HepG2 (cell line): ENCODE measurements around the gene MRM2. TPM values are rescaled to one million over a fixed set of nuclear protein-coding genes. Genes with fewer than 3 reads are reported as not detected.

ENCODE experiments used
- ATAC-seq: fragments of 200-7000 bp; cut with Tn5 transposase; 3 replicates; pipeline ENCODE4 v1.9.1; 2020; ENCODE audit warnings: mild to moderate bottlenecking, moderate library complexity
- BruUV-seq: library from RNA; stranded (reverse); fragments of 400-500 nt; replicated peaks from 2 replicates; lab custom pipeline; 2021; lab: Mats Ljungman, UMichigan
- CTCF ChIA-PET: fragments of 300-600 bp; formaldehyde crosslinking; extraction: SDS; loops from one replicate; lab custom pipeline; 2021; ENCODE audit warnings: low total read pairs, inconsistent platforms, low intra/inter-chr PET ratio; lab: Yijun Ruan, JAX
- POLR2A ChIA-PET: fragments of 350-600 bp; sonication (Branson Sonifier 250); formaldehyde crosslinking; loops from one replicate; lab custom pipeline; 2020; ENCODE audit warnings: antibody characterized with exemption, inconsistent platforms; lab: Yijun Ruan, JAX
- DNase-seq: peaks from one replicate; pipeline ENCODE4 v3.0.0-alpha.2; 2015; ENCODE audit warnings: low spot score
- FAIRE-seq: peaks from 3 replicates; lab custom pipeline; 2011; peaks lifted over from hg19 to GRCh38; lab: Jason Lieb, UNC
- H2AFZ ChIP-seq: one replicate; pipeline ENCODE4 v1.6.1; 2011; ENCODE audit warnings: low read length, inconsistent platforms
- H3K27ac ChIP-seq: fragments of 300-600 bp; 3 replicates; pipeline ENCODE4 v1.8.0; 2011; ENCODE audit warnings: mixed run types, mild to moderate bottlenecking, mixed read lengths, low read length, inconsistent platforms; ENCODE audit not compliant: insufficient read depth; ENCODE audit errors: extremely low read length
- H3K27me3 ChIP-seq, 2 experiments: fragments of 200-600 bp in 1 of 2; 2 replicates in 1 of 2; 3 replicates in 1 of 2; pipeline versions ENCODE4 v1.6.0 to v1.8.0; 2011; ENCODE audit warnings: low read length in 2 of 2, mild to moderate bottlenecking in 2 of 2, moderate library complexity in 2 of 2, inconsistent platforms in 1 of 2; ENCODE audit not compliant: insufficient read depth in 2 of 2, control insufficient read depth in 1 of 2
- H3K36me3 ChIP-seq, 2 experiments: fragments of 200-600 bp in 1 of 2; replicated peaks in 1 of 2; 2 replicates in 1 of 2; 3 replicates in 1 of 2; pipeline versions ENCODE4 v1.5.1 to v1.8.0; 2011; ENCODE audit warnings: low read length in 2 of 2, inconsistent platforms in 1 of 2; ENCODE audit not compliant: insufficient read depth in 2 of 2, control insufficient read depth in 1 of 2
- H3K4me1 ChIP-seq: 2 replicates; pipeline ENCODE4 v1.5.1; 2012; ENCODE audit warnings: low read length, inconsistent platforms; ENCODE audit not compliant: insufficient read depth
- H3K4me2 ChIP-seq: 2 replicates; pipeline ENCODE4 v1.6.0; 2011; ENCODE audit warnings: low read depth, low read length, inconsistent platforms
- H3K4me3 ChIP-seq, 3 experiments: fragments of 200-600 bp in 1 of 3; sonication (generic), shearing (Covaris generic) in 1 of 3; replicated peaks in 1 of 3; 2 replicates each; pipeline ENCODE4 v1.5.1; 2011 to 2016; ENCODE audit warnings: low read length in 3 of 3, inconsistent platforms in 2 of 3, low read depth in 2 of 3, mild to moderate bottlenecking in 2 of 3, control low read depth in 1 of 3, mixed read lengths in 1 of 3; ENCODE audit not compliant: insufficient read depth in 1 of 3
- H3K79me2 ChIP-seq: one replicate; pipeline ENCODE4 v1.6.1; 2011; ENCODE audit warnings: low read length, inconsistent platforms; ENCODE audit not compliant: insufficient read depth
- H3K9ac ChIP-seq: 2 replicates; pipeline ENCODE4 v1.6.0; 2011; ENCODE audit warnings: mild to moderate bottlenecking, low read depth, low read length, inconsistent platforms; ENCODE audit not compliant: insufficient read depth
- H3K9me3 ChIP-seq: 2 replicates; pipeline ENCODE4 v1.5.1; 2012; ENCODE audit warnings: mild to moderate bottlenecking, low read length
- H4K20me1 ChIP-seq: 2 replicates; pipeline ENCODE4 v1.6.0; 2011; ENCODE audit warnings: inconsistent platforms, mild to moderate bottlenecking, low read length, moderate library complexity; ENCODE audit not compliant: insufficient read depth
- MLX ChIP-seq: IDR thresholded peaks from 2 replicates; pipeline ENCODE4 v1.6.1; 2016
- NR2F6 ChIP-seq, 2 experiments: IDR thresholded peaks; 2 replicates each; pipeline ENCODE4 v1.6.1; 2016; ENCODE audit warnings: antibody characterized with exemption in 1 of 2, mild to moderate bottlenecking in 1 of 2
- ONECUT2 ChIP-seq: sonication (generic); formaldehyde crosslinking; IDR thresholded peaks from 2 replicates; pipeline ENCODE4 v1.4.0; 2020; ENCODE audit warnings: missing genetic modification reagents
- PHF8 ChIP-seq: sonication (generic); formaldehyde crosslinking; IDR thresholded peaks from 2 replicates; pipeline ENCODE4 v1.5.0; 2020; ENCODE audit warnings: missing genetic modification reagents
- SIX1 ChIP-seq: sonication (generic); formaldehyde crosslinking; IDR thresholded peaks from 2 replicates; pipeline ENCODE4 v1.4.0; 2020; ENCODE audit warnings: missing genetic modification reagents, borderline replicate concordance
- ZFP62 ChIP-seq: sonication (generic); formaldehyde crosslinking; IDR thresholded peaks from 2 replicates; pipeline ENCODE4 v1.4.0; 2020; ENCODE audit warnings: missing genetic modification reagents
- ZIK1 ChIP-seq: sonication (generic); formaldehyde crosslinking; IDR thresholded peaks from 2 replicates; pipeline ENCODE4 v1.5.0; 2020; ENCODE audit warnings: mild to moderate bottlenecking, low read depth, missing genetic modification reagents, borderline replicate concordance
- ZNF44 ChIP-seq: sonication (generic); formaldehyde crosslinking; IDR thresholded peaks from 2 replicates; pipeline ENCODE4 v1.5.1; 2020; ENCODE audit warnings: mild to moderate bottlenecking, missing genetic modification reagents
- ZUFSP ChIP-seq: sonication (generic); formaldehyde crosslinking; IDR thresholded peaks from 2 replicates; pipeline ENCODE4 v1.9.0; 2021; ENCODE audit warnings: missing genetic modification reagents, mild to moderate bottlenecking, borderline replicate concordance
- WGBS: methylation state at CpG from one replicate; pipeline ENCODE4 v1.1.6; 2017; ENCODE audit warnings: low lambda C conversion rate; 5-methylcytosine and 5-hydroxymethylcytosine counted together
- in situ Hi-C: cut with HindIII; loops from 2 replicates; pipeline ENCODE4 v1.10.0; 2017; ENCODE audit warnings: low pct_unique_long_range_greater_than_20kb; ENCODE audit not compliant: extremely low pct_ligation_motif_present
- intact Hi-C: fragments of 100-400 bp; cut with micrococcal nuclease; formaldehyde crosslinking; loops from one replicate; pipeline ENCODE4 v1.10.0; 2022; ENCODE audit not compliant: unreplicated experiment
- polyA plus RNA-seq, 8 experiments: library from polyadenylated mRNA; depleted of rRNA in 3 of 8; stranded (reverse) in 7 of 8; unstranded in 1 of 8; fragments of >200 nt; fragmentation: Illumina TruSeq in 4 of 8; extraction: Trizol in 4 of 8; gene quantifications; 2 replicates each; pipeline versions ENCODE4 v1.2.1 to v1.2.3, GENCODE V29; 2011 to 2016; ENCODE audit warnings: low read depth in 4 of 8, missing spikeins in 1 of 8, mixed read lengths in 1 of 8; ENCODE audit not compliant: insufficient read depth in 1 of 8
- total RNA-seq, 5 experiments: library from RNA; depleted of rRNA; stranded (reverse); fragments of >200 nt; fragmentation: Illumina TruSeq; extraction: Trizol; gene quantifications; 2 replicates each; pipeline ENCODE4 v1.2.3, GENCODE V29; 2016; ENCODE audit warnings: low read depth in 1 of 5

Gene MRM2
- total and polyA plus RNA-seq, 2 of the 13 experiments (the other 11 are each of a cell fraction or from before 2014, with no cell fraction given), result 13.2 to 34.2 TPM

- TF ChIP-seq ZUFSP (no peak), NR2F6 (IDR thresholded peaks at IDR 0.05) (no peak), NR2F6 (CRISPR knock-in tag; IDR thresholded peaks at IDR 0.05) (no peak), MLX (CRISPR knock-in tag) (no peak)
- TF ChIP-seq, all 625 proteins: peak for 0
Measured at GRCh38 chr7:2205036-2205780, 36.8 kb downstream of the MRM2 start (continued).

DNA sequence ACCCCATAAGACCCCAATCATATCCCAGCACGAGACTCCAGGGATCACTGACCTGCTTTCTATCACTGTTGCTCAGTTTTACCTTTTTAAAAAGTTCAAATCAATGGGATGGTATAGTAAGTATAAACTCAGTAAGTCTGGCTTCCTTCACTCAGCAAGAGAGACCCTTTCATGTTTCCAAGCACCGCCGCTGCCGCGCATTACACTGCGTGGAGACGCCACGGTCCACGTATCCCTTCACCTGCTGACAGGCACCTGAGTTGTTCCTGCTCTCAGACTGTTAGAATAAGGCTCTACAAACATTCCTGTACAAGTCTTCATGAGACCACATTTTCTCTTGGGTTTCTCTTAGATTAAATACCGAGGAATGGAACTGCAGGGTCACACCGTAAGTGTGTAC, 37.6 kb downstream of the MRM2 start:
- Histone ChIP-seq H3K4me3 (no peak overlapping the region), H3K27me3 (no peaks in the 10 kb centered on the region), H3K4me1 (no peaks in the 10 kb centered on the region), H3K9ac (no peak overlapping the region), H4K20me1 (no peaks in the 10 kb centered on the region), H3K27ac (no peak overlapping the region), H3K9me3 (no peaks in the 10 kb centered on the region), H2AFZ (no peak overlapping the region), H3K79me2 (peaks cover 3% of the 10 kb centered on the region), H3K36me3 (peaks cover 31 to 73% of the 10 kb centered on the region in 2 experiments; a peak in 4 of 5 replicates), H3K4me2 (no peak overlapping the region)
- CTCF ChIA-PET, result no interaction called here
- DNase-seq (no peak), ATAC-seq (no peak), FAIRE-seq (no peak)
- in situ Hi-C loops, result loop anchor here (25.0 kb wide), 1 partner anchor 617 kb away; no protein-coding TSS in a partner anchor
- no TSS peak for BruUV-seq
- over 99% methylated on average over 11 of the region's 11 CpGs for WGBS
- no peak for TF ChIP-seq PHF8 (CRISPR knock-in tag)
- no peak for TF ChIP-seq ZNF44 (CRISPR knock-in tag)
- no peak for TF ChIP-seq ONECUT2 (CRISPR knock-in tag)
- TF ChIP-seq ZFP62 (CRISPR knock-in tag), result no peak
- TF ChIP-seq ZIK1, result no peak
- no peak for TF ChIP-seq SIX1 (CRISPR knock-in tag)
- intact Hi-C loops, result no loop called here
- POLR2A ChIA-PET, result no interaction called here
